WI38 (cell line): ENCODE results near the gene KLHL29.

ENCODE experiments used
- H3K4me3 ChIP-seq: 2 replicates; pipeline ENCODE4 v1.5.1; 2011; ENCODE audit warnings: low read depth, mild to moderate bottlenecking, control low read depth, low read length
- CTCF ChIP-seq: IDR thresholded peaks from 2 replicates; pipeline ENCODE4 v1.5.1; 2012; ENCODE audit warnings: low read depth, mild to moderate bottlenecking, control low read depth, low read length

Gene KLHL29

GRCh38 chr2:23585273-23586170 is 200.5 kb downstream of the KLHL29 start:
- TF ChIP-seq CTCF = no peak

GRCh38 chr2:23586741-23587306 is 201.8 kb downstream of the KLHL29 start:
- no peak overlapping the region for H3K4me3 ChIP-seq
- TF ChIP-seq CTCF = no peak

More at GRCh38 chr2:23585273-23586170, 200.5 kb downstream of the KLHL29 start:
- no peak overlapping the region for H3K4me3 ChIP-seq

- no peak overlapping the region for H3K4me3 ChIP-seq
Measured at GRCh38 chr2:23587341-23587880, 202.4 kb downstream of the KLHL29 start.

GRCh38 chr2:23588106-23588505 is 203.1 kb downstream of the KLHL29 start:
- TF ChIP-seq CTCF = no peak
- H3K4me3 ChIP-seq = no peak overlapping the region

More at GRCh38 chr2:23587341-23587880, 202.4 kb downstream of the KLHL29 start:
- TF ChIP-seq CTCF = no peak

- TF ChIP-seq CTCF = no peak
- H3K4me3 ChIP-seq = no peak overlapping the region
Measured at GRCh38 chr2:23588508-23589201, 203.7 kb downstream of the KLHL29 start.

- no peak overlapping the region for H3K4me3 ChIP-seq
- no peak for TF ChIP-seq CTCF
Measured at GRCh38 chr2:23589220-23589647, 204.3 kb downstream of the KLHL29 start.
